ENCODE data around the gene FSTL3. TPM values are rescaled to one million over a fixed set of nuclear protein-coding genes. Genes with fewer than 3 reads are reported as not detected.

Gene FSTL3
- total and polyA plus RNA-seq, 10 of the 15 experiments (the other 5 are each of a cell fraction or from before 2014, with no cell fraction given), result 0.42 to 13.5 (median 3.6) TPM

- no peaks in the 10 kb centered on the region for H3K4me1 ChIP-seq (ENCODE audit: control insufficient read depth, insufficient read depth, low read length)
- no peak for DNase-seq (ENCODE audit: low read depth, low spot score)
- ChIA-PET CTCF (interaction anchor here (0.9 kb wide), 1 partner anchor 24 kb away, joined by 3 read pairs; no protein-coding TSS in a partner anchor), SMC1A (ENCODE audit: uncharacterized antibody, unreplicated experiment) (no interaction called here), POLR2A (no interaction called here), RAD21 (ENCODE audit: unreplicated experiment) (no interaction called here)
- no peak overlapping the region for H3K4me2 ChIP-seq (ENCODE audit: control insufficient read depth, insufficient read depth)
- no TSS peak for BruUV-seq (replicated peaks)
- no peak for ATAC-seq
- H4K20me1 ChIP-seq (ENCODE audit: control insufficient read depth, insufficient read depth), result no peaks in the 10 kb centered on the region
- FAIRE-seq, result no peak
- intact Hi-C loops (cut with micrococcal nuclease; ENCODE audit: unreplicated experiment) (no loop called here), in situ Hi-C loops (cut with MboI) (no loop called here)
- no peak overlapping the region for H3K9ac ChIP-seq (ENCODE audit: control insufficient read depth, insufficient read depth, low read length)
- H3K27me3 ChIP-seq (replicated peaks in 1 of 2; ENCODE audit: control insufficient read depth in 2 of 2, insufficient read depth in 2 of 2, low read length in 1 of 2), result peaks cover 0 to 2% of the 10 kb centered on the region in 2 experiments; a peak in 2 of 4 replicates
- H3K36me3 ChIP-seq (ENCODE audit: control insufficient read depth in 2 of 2, insufficient read depth in 2 of 2, low read length in 1 of 2), result no peaks in the 10 kb centered on the region
- no peaks in the 10 kb centered on the region for H3K79me2 ChIP-seq (ENCODE audit: control insufficient read depth, insufficient read depth, low read length)
- H2AFZ ChIP-seq (ENCODE audit: control insufficient read depth, low read depth, low read length), result no peak overlapping the region
- H3K4me3 ChIP-seq, result no peak overlapping the region
- no peaks in the 10 kb centered on the region for H3K9me3 ChIP-seq (replicated peaks; ENCODE audit: control insufficient read depth, insufficient read depth, low read length)
- 21% methylated on average over 36 of the region's 78 CpGs for WGBS (ENCODE audit: insufficient coverage, insufficient replicate concordance, low lambda C conversion rate, missing lambda C conversion rate)
- H3K27ac ChIP-seq (ENCODE audit: control insufficient read depth, insufficient read depth), result no peak overlapping the region
- TF ChIP-seq BCLAF1 (IDR thresholded peaks at IDR 0.05), result no peak
- TF ChIP-seq IRF4 (IDR thresholded peaks at IDR 0.05; ENCODE audit: low read depth, low read length), result no peak
- no peak for TF ChIP-seq TARDBP (IDR thresholded peaks at IDR 0.05; ENCODE audit: borderline replicate concordance)
- TF ChIP-seq SUZ12 (IDR thresholded peaks at IDR 0.05; ENCODE audit: unreplicated experiment), result no peak
- TF ChIP-seq NR2C2 (IDR thresholded peaks at IDR 0.05; ENCODE audit: borderline replicate concordance, control insufficient read depth, insufficient read length, low read depth), result no peak
- TF ChIP-seq ZNF274 (IDR thresholded peaks at IDR 0.05; ENCODE audit: insufficient read depth, insufficient read length), result no peak
- no peak for TF ChIP-seq NR2F1 (conservative IDR thresholded peaks at IDR 0.05)
- no peak for TF ChIP-seq SMAD1 (IDR thresholded peaks at IDR 0.05; ENCODE audit: low read depth, partially characterized antibody)
- TF ChIP-seq ZNF592 (IDR thresholded peaks at IDR 0.05), result no peak
- no peak for TF ChIP-seq RUNX3 (IDR thresholded peaks at IDR 0.05; ENCODE audit: low read length)
- TF ChIP-seq NR2C1 (IDR thresholded peaks at IDR 0.05), result no peak
- TF ChIP-seq CUX1 (IDR thresholded peaks at IDR 0.05; ENCODE audit: insufficient replicate concordance, low read depth, low read length), result no peak
Measured at GRCh38 chr19:709196-709964, 33.2 kb downstream of the FSTL3 start.

Measured in GM12878 (cell line).